ENCODE results near the gene RHOG.

Gene RHOG

GRCh38 chr11:3853899-3854659 lies 13.3 kb upstream of the RHOG start:
- Histone ChIP-seq H3K36me3 (no peaks in the 10 kb centered on the region), H3K27me3 (no peaks in the 10 kb centered on the region), H3K4me3 (no peak overlapping the region), H3K27ac (peak overlapping the region; percentile 93 to 98), H3K4me1 (peaks cover 0 to 35% (median 32%) of the 10 kb centered on the region in 4 donors), H3K9me3 (no peaks in the 10 kb centered on the region)
- intact Hi-C loops (cut with DNase I; ENCODE audit: low total_unique reads) = loop anchor here (2.0 kb wide), 1 partner anchor 219 kb away; no protein-coding TSS in a partner anchor
- TF ChIP-seq CTCF (IDR thresholded peaks at IDR 0.05) = no peak
- DNase-seq = peak in 1 of 2 donors; percentile 45

- H3K36me3 ChIP-seq = no peaks in the 10 kb centered on the region
- H3K27ac ChIP-seq = no peak overlapping the region
- no peaks in the 10 kb centered on the region for H3K27me3 ChIP-seq
- DNase-seq = no peak
- no peaks in the 10 kb centered on the region for H3K9me3 ChIP-seq
- no peak overlapping the region for H3K4me3 ChIP-seq
- TF ChIP-seq CTCF (IDR thresholded peaks at IDR 0.05) = no peak
- intact Hi-C loops (cut with DNase I; ENCODE audit: low total_unique reads) = no loop called here
- peaks cover 0 to 29% (median 26%) of the 10 kb centered on the region in 4 donors for H3K4me1 ChIP-seq
Measured at GRCh38 chr11:3853545-3853842, 12.7 kb upstream of the RHOG start.

DNA sequence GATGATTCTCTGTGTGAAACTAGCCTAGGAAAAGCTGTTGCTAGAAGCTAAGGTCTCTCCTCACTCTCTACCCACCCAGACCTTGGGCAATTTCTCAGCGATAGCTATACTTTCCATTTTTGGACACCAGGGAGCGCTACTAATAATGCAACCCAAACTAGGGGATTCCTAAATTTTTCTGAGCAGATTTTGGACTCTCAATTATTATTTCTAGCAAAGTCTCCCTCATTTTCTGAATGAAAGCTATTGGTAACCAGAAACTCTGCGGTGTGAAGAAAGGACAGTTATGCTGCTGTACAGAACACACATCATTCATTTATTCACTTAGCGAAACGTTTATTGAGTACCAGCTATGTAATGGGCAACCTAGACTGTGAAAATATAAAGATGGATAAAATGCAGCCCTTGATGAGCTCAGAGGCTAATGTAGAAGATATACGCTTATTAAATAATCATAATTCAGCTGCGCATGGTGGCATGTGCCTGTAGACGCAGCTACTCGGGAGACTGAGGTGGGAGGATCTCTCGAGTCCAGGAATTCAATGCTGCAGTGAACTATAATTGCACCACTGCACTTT lies 8.6 kb upstream of the RHOG start:
- H3K4me3 ChIP-seq = no peak overlapping the region
- no peak for DNase-seq
- intact Hi-C loops (cut with DNase I; ENCODE audit: low total_unique reads) = no loop called here
- no peaks in the 10 kb centered on the region for H3K36me3 ChIP-seq
- no peaks in the 10 kb centered on the region for H3K27me3 ChIP-seq
- H3K4me1 ChIP-seq = peaks cover 0 to 5% (median 1%) of the 10 kb centered on the region in 4 donors
- no peaks in the 10 kb centered on the region for H3K9me3 ChIP-seq
- no peak overlapping the region for H3K27ac ChIP-seq
- peak; percentile 67 to 68 for TF ChIP-seq CTCF (IDR thresholded peaks at IDR 0.05)

DNA sequence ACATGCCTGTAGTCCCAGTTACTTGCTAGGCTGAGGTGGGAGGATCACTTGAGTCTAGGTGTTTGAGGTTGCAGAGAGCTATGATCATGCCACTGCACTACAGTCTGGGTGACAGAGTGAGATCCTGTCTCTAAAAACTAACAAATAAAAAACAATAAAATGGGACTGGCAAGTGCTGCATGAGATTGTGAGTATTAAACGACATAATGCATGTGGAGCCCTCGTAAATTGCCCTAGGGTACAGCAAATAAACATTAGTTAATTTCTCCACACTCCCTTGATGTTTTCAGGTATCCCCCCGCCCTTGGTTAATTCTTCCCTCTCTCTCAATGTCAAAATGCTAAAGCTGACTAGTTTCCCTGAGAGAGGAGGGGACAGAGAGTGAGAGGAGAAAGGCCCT lies 4.9 kb upstream of the RHOG start:
- no peaks in the 10 kb centered on the region for H3K27me3 ChIP-seq
- TF ChIP-seq CTCF (IDR thresholded peaks at IDR 0.05) = no peak
- intact Hi-C loops (cut with DNase I; ENCODE audit: low total_unique reads) = no loop called here
- H3K4me1 ChIP-seq = peaks cover 0 to 4% (median 1%) of the 10 kb centered on the region in 4 donors
- DNase-seq = no peak
- no peaks in the 10 kb centered on the region for H3K36me3 ChIP-seq
- H3K9me3 ChIP-seq = no peaks in the 10 kb centered on the region
- H3K27ac ChIP-seq = no peak overlapping the region
- no peak overlapping the region for H3K4me3 ChIP-seq

- no peak overlapping the region for H3K27ac ChIP-seq
- intact Hi-C loops (cut with DNase I; ENCODE audit: low total_unique reads) = no loop called here
- no peaks in the 10 kb centered on the region for H3K36me3 ChIP-seq
- no peak overlapping the region for H3K4me3 ChIP-seq
- no peak for TF ChIP-seq CTCF (IDR thresholded peaks at IDR 0.05)
- peaks cover 0 to 4% (median 1%) of the 10 kb centered on the region in 4 donors for H3K4me1 ChIP-seq
- H3K27me3 ChIP-seq = no peaks in the 10 kb centered on the region
- no peak for DNase-seq
- no peaks in the 10 kb centered on the region for H3K9me3 ChIP-seq
Measured at GRCh38 chr11:3845246-3845645, 4.5 kb upstream of the RHOG start.

Measured in tibial artery (tissue), 4 donors.